Measurements from ENCODE around the gene IL9.

IL9 gene

GRCh38 chr5:135875567-135875966, 20.1 kb downstream of the IL9 start:
- TF ChIP-seq POLR2A (IDR thresholded peaks at IDR 0.05; ENCODE audit: extremely low read depth, insufficient read length) (no peak), MAX (IDR thresholded peaks at IDR 0.05; ENCODE audit: low read depth, low read length) (no peak), MYC (IDR thresholded peaks at IDR 0.05; ENCODE audit: low read depth, low read length) (no peak)
- TF ChIP-seq, protein P1, sequence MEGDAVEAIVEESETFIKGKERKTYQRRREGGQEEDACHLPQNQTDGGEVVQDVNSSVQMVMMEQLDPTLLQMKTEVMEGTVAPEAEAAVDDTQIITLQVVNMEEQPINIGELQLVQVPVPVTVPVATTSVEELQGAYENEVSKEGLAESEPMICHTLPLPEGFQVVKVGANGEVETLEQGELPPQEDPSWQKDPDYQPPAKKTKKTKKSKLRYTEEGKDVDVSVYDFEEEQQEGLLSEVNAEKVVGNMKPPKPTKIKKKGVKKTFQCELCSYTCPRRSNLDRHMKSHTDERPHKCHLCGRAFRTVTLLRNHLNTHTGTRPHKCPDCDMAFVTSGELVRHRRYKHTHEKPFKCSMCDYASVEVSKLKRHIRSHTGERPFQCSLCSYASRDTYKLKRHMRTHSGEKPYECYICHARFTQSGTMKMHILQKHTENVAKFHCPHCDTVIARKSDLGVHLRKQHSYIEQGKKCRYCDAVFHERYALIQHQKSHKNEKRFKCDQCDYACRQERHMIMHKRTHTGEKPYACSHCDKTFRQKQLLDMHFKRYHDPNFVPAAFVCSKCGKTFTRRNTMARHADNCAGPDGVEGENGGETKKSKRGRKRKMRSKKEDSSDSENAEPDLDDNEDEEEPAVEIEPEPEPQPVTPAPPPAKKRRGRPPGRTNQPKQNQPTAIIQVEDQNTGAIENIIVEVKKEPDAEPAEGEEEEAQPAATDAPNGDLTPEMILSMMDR (IDR thresholded peaks at IDR 0.05; ENCODE audit: low read depth, low read length) = no peak
- H3K4me3 ChIP-seq (ENCODE audit: low read depth, low read length) = no peak overlapping the region
- no peak for DNase-seq (ENCODE audit: low read depth)

GRCh38 chr5:135874461-135874860, 21.2 kb downstream of the IL9 start:
- H3K4me3 ChIP-seq (ENCODE audit: low read depth, low read length) = no peak overlapping the region
- TF ChIP-seq POLR2A (IDR thresholded peaks at IDR 0.05; ENCODE audit: extremely low read depth, insufficient read length) (no peak), MYC (IDR thresholded peaks at IDR 0.05; ENCODE audit: low read depth, low read length) (no peak), MAX (IDR thresholded peaks at IDR 0.05; ENCODE audit: low read depth, low read length) (no peak)
- TF ChIP-seq, protein P1 (IDR thresholded peaks at IDR 0.05; ENCODE audit: low read depth, low read length) = no peak
- DNase-seq (ENCODE audit: low read depth) = no peak

GRCh38 chr5:135873831-135874230, 21.8 kb downstream of the IL9 start:
- no peak for DNase-seq (ENCODE audit: low read depth)

DNA sequence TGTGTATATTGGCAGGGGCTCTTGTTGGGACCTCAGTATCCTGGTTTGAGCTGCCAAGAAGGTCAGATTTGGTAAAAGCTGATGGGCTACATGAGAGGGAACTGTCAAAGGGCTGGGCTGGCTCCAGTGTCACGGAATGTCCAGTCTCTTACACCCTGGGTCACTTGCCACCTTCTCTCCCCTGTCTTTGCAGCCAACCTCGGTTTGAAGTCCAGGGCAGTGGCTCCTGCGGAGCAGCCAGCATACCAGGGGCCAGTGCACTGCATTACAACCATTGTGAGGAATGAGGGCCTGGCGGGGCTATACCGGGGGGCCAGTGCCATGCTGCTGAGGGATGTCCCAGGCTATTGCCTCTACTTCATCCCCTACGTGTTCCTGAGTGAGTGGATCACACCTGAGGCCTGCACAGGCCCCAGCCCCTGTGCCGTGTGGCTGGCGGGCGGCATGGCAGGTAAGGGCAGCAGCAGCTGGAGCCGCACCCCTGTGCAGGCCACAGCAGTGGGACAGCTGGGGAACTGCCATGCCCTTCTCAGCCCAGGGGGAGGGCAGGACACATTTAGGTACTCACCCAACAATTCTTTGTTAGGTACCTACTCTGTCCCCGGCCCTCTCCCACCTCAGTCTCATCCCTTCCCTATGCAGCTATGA, 24.2 kb downstream of the IL9 start:
- H3K4me3 ChIP-seq (ENCODE audit: low read depth, low read length) = no peak overlapping the region
- TF ChIP-seq MAX (IDR thresholded peaks at IDR 0.05; ENCODE audit: low read depth, low read length) = no peak
- no peak for TF ChIP-seq POLR2A (IDR thresholded peaks at IDR 0.05; ENCODE audit: extremely low read depth, insufficient read length)
- no peak for TF ChIP-seq MYC (IDR thresholded peaks at IDR 0.05; ENCODE audit: low read depth, low read length)
- TF ChIP-seq, protein P1 (IDR thresholded peaks at IDR 0.05; ENCODE audit: low read depth, low read length) = no peak
- DNase-seq (ENCODE audit: low read depth) = no peak

More at GRCh38 chr5:135873831-135874230, 21.8 kb downstream of the IL9 start:
- H3K4me3 ChIP-seq (ENCODE audit: low read depth, low read length) = no peak overlapping the region
- TF ChIP-seq, protein P1 (IDR thresholded peaks at IDR 0.05; ENCODE audit: low read depth, low read length) = no peak
- no peak for TF ChIP-seq MYC (IDR thresholded peaks at IDR 0.05; ENCODE audit: low read depth, low read length)
- TF ChIP-seq POLR2A (IDR thresholded peaks at IDR 0.05; ENCODE audit: extremely low read depth, insufficient read length) = no peak
- TF ChIP-seq MAX (IDR thresholded peaks at IDR 0.05; ENCODE audit: low read depth, low read length) = no peak

GRCh38 chr5:135869935-135870334, 25.7 kb downstream of the IL9 start:
- TF ChIP-seq, protein P1 (IDR thresholded peaks at IDR 0.05; ENCODE audit: low read depth, low read length) = no peak
- no peak for TF ChIP-seq MYC (IDR thresholded peaks at IDR 0.05; ENCODE audit: low read depth, low read length)
- H3K4me3 ChIP-seq (ENCODE audit: low read depth, low read length) = no peak overlapping the region
- DNase-seq (ENCODE audit: low read depth) = no peak

DNA sequence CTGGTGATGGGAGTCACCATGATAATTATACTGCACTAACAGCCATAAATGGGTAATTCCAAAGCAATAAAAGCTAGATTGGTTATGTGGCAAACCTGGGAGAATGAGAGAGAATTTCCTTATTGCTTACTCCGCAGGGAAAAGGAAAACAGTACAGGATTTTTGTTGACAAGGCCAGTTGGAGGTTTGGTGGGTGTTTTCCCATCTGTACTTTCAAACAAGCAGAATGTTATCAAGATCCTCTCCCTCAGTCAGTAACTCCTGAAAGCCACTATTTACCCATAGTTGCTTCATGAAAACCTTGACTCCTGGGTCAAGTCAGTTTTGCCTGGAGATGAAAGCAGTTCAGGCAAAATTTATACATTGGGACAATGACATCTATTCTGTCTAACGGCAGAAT, 26.4 kb downstream of the IL9 start:
- no peak overlapping the region for H3K4me3 ChIP-seq (ENCODE audit: low read depth, low read length)
- TF ChIP-seq MAX (IDR thresholded peaks at IDR 0.05; ENCODE audit: low read depth, low read length) (no peak), POLR2A (IDR thresholded peaks at IDR 0.05; ENCODE audit: extremely low read depth, insufficient read length) (no peak), MYC (IDR thresholded peaks at IDR 0.05; ENCODE audit: low read depth, low read length) (no peak)
- TF ChIP-seq, protein P1 (IDR thresholded peaks at IDR 0.05; ENCODE audit: low read depth, low read length) = no peak
- no peak for DNase-seq (ENCODE audit: low read depth)

Measured in NB4 (cell line).